Left cardiac atrium (tissue), 4 donors: ENCODE measurements around the gene ACY1. TPM values are rescaled to one million over a fixed set of nuclear protein-coding genes. Genes with fewer than 3 reads are reported as not detected.

Source experiments
- ATAC-seq, 2 donors: fragments of 200-7000 bp; cut with Tn5 transposase; one replicate each; pipeline ENCODE4 v1.9.1; 2020; ENCODE audit warnings: mild to moderate bottlenecking in 2 of 2, moderate library complexity in 2 of 2
- DNase-seq: peaks from one replicate; pipeline ENCODE4 v3.0.0-alpha.2; 2020
- intact Hi-C, 2 donors: fragments of 100-400 bp; cut with DNase I; formaldehyde crosslinking; loops; one replicate each; pipeline versions ENCODE4 v1.14.1 to v1.15.1; 2022 to 2023
- total RNA-seq, 2 donors: library from RNA; stranded (reverse); fragmentation: NEBNext Ultra II Directional; extraction: Animal tissue kit (Norgen Biotek cat#: 25700); gene quantifications; one replicate each; pipeline ENCODE4 v1.2.1, GENCODE V29; 2021
- donor health status: DM: no; HTN: yes; CAD: no.
- donor health status: DM: no; HTN: yes; CAD: no; lungs with severe emphysema.
- donor health status: DM: yes; HTN: yes; CAD: no.
- donor health status: Dilated cardiomyopathy.

ACY1 gene
- total RNA-seq, 2 donors from 2014 or later: 21.8 to 24.8 TPM

DNA sequence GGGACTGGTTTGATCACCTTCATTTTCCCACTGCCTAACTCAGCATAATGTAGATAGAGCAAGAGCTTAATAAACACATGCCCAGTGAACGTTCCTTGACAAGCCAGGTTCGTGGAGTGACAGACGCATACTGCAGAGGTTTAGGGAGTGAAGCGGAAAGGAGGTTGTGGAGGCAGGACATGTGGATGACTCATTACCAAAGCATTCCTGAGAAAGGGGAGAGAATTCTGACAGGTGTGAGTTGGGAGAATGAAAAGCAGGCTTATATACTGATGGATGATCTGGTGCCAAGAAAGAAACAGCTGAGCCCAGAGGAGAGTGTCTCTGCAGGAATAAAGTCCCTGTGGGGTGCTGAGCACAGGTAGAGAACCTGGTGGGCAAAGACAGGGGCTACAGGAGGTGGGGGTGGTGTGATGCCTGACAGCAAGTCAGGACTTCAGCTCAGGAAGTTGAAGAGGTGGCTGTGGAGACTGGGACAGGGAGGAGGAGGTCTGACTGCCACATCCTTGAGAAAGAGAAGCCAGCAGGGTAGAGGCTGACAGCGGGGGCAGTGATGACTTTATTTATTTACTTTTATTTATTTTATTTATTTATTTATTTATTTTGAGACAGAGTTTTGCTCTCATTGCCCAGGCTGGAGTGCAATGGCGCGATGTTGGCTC is 14.7 kb downstream of the ACY1 start:
- intact Hi-C loops: no loop called here
- ATAC-seq (no peak), DNase-seq (no peak)

DNA sequence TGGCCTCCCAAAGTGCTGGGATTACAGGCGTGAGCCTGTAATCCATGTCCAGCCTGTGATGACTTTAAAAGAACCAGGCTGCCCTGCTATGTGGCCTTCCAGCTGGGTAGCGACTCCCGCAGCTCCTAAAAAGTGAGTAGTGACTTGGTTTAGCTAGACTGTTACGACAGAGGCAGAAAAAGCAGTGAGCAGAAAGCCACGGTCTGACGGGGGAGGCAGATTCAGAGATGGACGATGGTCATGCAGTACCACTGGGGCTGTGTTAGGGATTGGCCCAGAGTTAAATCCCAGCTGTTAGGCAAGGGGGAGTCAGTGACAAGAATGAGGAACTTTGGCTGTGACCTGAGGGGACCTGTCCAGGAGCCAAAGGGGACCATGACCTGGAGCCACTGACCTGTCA is 15.4 kb downstream of the ACY1 start:
- DNase-seq: no peak
- intact Hi-C loops: no loop called here
- no peak for ATAC-seq

DNA sequence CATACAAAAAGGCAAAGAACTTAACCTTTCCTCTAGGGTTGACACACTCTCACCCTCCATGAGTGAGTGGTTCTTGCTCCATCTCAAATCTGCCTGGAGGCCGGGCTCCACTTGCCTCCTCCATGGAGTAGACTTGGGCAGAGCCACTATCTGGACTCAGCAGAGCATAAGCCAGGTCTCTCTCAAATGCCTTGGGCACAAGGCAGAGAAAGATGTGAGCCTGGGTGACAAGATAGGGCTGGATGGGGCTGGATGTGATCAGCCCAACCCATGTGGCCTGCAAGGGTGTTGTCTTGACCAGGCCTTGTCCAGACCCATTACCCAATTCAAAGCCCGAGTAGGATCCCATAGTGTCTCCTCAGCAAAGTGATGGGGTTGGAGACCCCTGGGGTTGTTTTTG is 16.5 kb downstream of the ACY1 start:
- ATAC-seq (no peak), DNase-seq (no peak)
- intact Hi-C loops: loop anchor here (2.0 to 10.0 kb wide), 5 partner anchors 52 to 277 kb away; partner anchors contain the start of gene WDR82 (in 1 of the 2)

DNA sequence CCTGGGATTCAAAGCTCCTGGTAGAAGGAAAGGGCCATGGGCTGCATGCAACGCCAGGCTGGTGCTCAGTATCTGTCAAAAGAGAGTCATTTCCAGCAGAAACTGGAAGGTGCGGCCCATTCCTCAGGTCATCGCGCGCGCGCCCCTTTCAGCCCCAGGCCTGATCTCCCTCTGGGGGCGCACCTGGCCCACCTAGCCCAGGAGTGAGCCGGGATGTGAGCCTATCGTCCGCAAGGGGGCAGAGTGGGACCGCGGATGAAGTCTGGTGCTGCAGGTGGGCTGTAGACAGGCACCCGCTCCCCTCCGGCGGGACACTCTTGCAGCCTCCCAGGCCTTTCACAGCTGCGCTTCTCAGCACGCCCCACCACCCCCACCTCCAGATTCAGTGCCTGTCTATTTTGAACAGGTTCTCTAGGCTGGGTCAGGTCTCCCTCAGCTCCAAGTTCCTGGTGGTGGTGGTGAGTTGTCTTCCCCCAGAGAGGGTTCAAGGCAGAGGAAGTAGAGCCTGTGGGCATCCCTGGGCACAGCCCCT is 18.2 kb downstream of the ACY1 start:
- ATAC-seq: peak; percentile 65 to 67
- intact Hi-C loops: loop anchor here (1.0 to 10.0 kb wide), 6 partner anchors 51 to 276 kb away; partner anchors contain the start of gene WDR82 (in 1 of the 2)
- peak; percentile 78 for DNase-seq

DNA sequence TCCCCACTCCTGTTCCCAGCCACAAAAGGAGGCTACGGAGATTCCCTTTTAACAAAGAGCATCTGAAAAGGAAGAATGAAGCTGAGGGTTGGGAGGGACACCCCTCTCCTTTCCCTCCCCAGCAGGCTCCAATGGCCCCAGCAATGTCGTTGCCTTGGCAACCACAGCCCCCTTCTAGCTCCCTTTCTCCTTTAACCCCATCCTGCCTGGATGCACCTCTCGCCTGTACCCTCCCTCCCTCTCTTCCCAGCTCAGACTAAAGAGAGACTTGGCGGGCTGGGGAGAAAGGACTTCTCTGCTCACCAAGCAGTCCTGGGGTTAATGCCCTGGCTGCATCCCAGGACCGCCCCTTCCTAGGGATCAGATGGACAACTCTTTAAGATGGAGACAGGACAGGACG is 19.4 kb downstream of the ACY1 start:
- no peak for ATAC-seq
- intact Hi-C loops: loop anchor here (5.0 to 10.0 kb wide), 4 partner anchors 50 to 275 kb away; partner anchors contain the start of gene WDR82 (in 1 of the 2)
- DNase-seq: no peak

DNA sequence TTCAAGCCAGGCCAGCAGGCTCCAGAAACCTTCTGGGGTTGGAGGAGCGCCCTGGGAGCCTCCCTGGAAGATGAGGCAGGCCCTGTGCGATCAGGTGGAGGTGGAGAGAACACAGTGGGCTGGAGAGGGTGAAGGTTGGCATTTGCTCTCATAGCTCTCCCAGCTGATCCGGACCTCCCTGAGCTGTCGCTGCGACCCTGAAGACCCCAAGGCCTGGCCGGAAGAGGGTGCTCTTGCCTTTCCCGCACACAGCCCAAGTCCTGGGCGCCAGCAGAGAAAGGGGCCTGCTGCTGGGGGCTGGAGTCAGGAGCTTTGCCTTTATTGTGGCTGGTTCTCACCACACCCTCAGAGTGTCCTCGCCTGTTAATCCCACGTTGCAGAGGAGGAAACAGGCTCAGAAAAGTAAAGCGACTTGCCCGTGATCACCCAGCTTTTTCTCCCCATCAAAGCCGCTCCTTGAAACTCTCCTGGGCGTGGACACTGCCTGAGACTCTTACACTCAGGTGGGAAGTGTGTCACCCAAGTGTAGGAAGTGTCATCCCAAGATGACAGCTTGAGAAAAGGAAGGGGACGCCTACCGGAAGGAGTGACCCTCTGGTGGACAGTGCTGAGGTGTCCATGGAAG is 20.9 kb downstream of the ACY1 start:
- intact Hi-C loops: loop anchor here (1.0 to 10.0 kb wide), 6 partner anchors 48 to 273 kb away; partner anchors contain the start of gene WDR82 (in 1 of the 2)
- ATAC-seq (peak; percentile 67 to 76), DNase-seq (peak; percentile 69)

DNA sequence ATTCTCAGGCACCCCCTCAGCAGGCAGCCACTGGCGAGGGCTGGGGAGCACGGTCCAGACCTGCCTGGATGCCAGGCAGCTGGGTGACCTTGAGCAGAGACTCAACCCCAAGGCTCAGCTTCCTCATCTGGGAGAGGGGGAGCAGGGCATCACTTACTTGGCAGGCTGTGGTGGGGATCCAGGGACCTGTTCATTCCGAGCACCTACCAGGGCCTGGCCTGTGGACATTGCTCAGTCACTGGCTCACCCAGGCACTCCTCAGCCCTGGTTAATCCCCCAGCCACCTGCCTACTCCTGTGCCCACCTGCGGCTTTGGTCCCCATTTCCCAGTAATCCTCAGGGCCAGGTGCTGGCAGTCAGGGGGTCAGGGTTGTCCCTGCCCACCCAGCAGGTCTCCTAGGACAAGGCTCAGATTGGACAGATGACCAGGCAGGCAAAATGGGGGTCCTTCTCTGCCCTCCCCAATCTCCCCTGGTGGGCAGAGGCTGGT is 21.6 kb downstream of the ACY1 start:
- ATAC-seq (peak in 1 of 2 donors; percentile 5), DNase-seq (no peak)
- intact Hi-C loops: loop anchor here (1.0 to 10.0 kb wide), 6 partner anchors 47 to 272 kb away; partner anchors contain the start of gene WDR82 (in 1 of the 2)

DNA sequence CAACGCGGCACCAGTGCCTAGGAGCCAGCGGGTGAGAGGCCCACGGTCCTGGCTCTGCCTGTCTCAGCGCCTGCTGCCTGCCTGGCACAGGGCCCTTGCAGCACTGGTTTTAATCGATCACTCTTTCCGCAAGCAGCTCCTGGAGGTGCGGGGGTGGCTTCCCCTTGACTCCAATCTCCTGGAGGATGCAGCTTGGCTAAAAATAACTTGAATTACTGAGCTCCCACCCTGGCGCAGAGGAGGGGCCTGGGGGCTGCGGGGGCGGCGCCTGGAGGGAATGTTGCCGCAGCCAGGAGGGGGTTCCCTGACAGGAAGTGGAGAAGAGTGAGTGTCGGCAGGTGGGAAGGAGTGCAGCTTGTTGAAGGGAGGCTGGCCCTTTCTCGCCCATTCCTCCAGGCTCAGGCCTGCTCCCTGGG is 22.2 kb downstream of the ACY1 start:
- intact Hi-C loops: loop anchor here in 1 of 2 donors (2.0 to 10.0 kb wide), 2 partner anchors 47 to 209 kb away; no protein-coding TSS in a partner anchor
- peak; percentile 45 to 48 for ATAC-seq
- DNase-seq: peak; percentile 68

DNA sequence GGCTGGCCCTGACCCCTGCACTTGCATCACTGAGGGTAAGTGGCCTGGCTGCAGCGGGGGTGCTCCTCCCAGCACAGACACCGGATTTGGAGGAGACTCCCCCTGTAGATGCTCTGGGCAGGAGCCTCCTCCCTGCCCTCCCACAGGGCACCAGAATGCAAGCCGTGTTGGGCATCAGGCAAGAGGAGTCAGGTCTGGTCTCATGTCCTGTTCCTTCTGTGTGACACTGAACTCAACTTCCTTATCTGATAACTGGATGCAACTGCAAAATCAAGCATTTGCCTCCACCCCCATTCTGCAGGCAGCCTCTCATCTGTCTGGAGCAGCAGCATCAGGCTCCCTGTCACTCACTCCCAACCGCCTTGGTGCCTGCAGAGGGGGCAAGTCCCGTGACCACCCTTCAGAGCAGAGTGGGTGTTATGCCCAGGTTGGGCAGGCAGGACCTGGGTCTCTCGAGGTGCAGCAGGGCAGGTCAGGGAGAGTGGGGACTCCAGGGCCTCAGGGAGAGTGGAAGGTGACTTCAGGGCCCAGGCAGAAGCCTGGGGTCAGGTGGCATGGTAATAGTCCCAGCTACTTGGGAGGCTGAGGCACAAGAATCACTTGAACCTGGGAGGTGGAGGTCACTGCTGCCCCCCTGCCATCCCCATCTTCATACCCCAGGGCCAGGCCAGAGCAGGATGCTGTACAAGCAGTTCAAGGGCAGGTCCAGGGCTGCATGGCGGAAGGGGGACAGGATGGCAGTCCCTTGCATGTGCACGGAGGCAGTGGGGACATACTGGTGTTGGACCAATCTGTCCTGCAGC is 22.9 kb downstream of the ACY1 start:
- ATAC-seq (peak in 1 of 2 donors; percentile 5), DNase-seq (no peak)
- intact Hi-C loops: loop anchor here in 1 of 2 donors (10.0 kb wide), 1 partner anchor 209 kb away; no protein-coding TSS in a partner anchor

DNA sequence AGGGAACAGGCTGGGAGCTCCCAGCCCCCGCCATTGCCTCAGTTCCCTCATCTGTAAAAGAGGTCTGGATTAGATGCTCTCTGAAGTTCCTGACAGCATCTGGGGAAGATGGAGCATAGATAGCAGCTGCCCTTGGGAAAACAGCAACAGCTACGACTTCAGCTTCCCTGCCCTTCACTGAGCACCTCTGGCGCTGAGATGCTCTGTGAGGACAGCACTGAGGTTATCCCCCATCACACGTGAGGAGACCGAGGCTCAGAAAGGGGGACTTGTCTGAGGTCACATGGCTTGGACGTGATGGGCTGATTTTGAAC is 23.4 kb downstream of the ACY1 start:
- intact Hi-C loops: loop anchor here in 1 of 2 donors (10.0 kb wide), 1 partner anchor 208 kb away; no protein-coding TSS in a partner anchor
- ATAC-seq (no peak), DNase-seq (no peak)

DNA sequence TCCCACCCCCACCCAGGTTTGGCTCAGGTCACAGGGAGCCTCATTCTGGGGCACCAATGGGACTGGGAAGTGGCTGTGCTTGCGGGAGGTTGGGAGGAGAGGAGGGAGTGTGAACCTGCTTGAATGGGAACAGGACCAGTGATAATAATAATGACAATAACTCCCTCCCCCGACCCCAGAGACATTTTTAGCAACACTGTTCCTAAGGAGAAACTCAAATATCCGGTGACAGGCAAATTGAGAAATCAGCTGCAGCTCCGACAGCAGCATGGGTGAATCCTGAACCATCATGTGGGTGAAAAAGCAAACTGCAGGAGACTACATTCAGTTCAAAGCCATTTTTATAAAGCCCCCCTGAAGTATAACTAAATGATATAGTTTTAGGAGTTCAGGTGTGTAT is 24.0 kb downstream of the ACY1 start:
- DNase-seq: no peak
- intact Hi-C loops: loop anchor here in 1 of 2 donors (10.0 kb wide), 1 partner anchor 208 kb away; no protein-coding TSS in a partner anchor
- ATAC-seq: no peak

DNA sequence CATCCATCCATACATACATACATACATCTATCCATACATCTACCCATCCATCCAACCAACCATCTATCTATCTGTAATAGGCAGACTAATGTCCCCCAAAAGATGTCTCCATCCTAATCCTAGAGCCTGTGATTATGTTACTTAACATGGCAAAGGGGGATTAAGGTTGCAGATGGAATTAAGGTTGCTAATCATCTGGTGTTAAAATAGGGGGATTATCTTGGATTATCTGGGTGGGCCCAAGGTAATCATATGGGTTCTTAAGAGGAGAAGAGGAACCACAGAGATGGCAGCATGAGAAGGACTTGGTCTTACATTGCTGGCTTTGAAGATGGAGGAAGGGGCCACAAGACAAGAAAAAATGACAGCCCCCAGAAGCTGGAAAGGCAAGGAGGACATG is 27.1 kb downstream of the ACY1 start:
- intact Hi-C loops: no loop called here
- ATAC-seq (no peak), DNase-seq (no peak)

DNA sequence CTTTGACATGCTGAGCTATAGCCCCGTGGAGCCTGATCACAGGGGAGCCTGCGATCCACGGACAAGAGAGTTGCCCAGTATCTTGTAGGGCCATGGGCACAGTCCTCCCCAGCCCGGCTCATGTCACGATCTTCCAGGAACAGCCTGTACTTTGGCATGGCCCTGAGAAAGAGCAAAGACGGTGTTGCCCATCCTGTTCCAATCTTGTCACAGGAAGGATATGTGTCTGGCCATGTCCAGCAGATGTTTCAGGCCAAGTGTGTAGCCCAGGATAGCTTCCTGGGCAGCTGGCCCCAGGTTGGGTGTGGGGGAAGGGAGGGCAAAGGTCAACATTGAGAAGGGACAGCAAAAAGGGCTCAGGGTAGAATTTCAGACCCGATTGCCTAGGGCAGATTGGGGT is 29.4 kb downstream of the ACY1 start:
- ATAC-seq (peak in 1 of 2 donors; percentile 9), DNase-seq (no peak)
- intact Hi-C loops: no loop called here

DNA sequence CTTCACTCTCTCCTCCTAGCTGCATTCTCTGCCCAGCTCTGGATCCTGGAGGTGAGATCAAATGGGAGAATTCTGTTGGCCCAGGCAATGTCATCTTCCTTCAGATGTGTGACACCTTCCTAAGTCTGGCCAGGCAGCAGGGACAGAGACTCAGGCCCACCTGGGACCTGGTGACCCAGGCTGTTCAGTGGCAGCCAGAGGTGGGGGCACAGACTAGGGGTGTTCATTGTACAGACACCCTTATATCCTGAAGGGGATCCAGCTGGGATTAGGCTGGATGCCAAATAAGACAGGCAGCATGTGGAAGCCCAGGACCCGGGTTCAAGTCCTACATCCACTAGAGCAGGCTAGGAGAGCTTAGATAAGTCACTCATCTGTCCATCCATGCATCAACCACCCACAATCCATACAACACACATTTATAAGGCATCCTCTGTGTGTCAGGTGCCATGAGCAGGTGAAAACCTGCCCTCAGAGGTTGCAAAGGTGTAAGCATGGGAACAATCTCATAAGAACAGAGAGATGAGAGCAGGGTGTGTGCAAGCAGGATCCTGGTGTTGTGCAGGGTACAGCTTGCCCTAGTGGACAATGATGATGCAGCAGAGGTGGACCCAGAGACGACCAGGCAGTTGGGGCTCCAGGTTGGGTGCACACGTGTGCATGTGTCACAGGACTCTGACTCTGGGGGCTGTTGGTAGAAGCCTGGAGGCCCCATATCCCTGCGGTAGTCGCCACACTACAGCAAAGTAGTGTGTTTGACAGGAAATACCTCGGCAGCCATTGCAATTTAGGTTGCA is 30.7 kb downstream of the ACY1 start:
- ATAC-seq (no peak), DNase-seq (no peak)
- intact Hi-C loops: no loop called here

DNA sequence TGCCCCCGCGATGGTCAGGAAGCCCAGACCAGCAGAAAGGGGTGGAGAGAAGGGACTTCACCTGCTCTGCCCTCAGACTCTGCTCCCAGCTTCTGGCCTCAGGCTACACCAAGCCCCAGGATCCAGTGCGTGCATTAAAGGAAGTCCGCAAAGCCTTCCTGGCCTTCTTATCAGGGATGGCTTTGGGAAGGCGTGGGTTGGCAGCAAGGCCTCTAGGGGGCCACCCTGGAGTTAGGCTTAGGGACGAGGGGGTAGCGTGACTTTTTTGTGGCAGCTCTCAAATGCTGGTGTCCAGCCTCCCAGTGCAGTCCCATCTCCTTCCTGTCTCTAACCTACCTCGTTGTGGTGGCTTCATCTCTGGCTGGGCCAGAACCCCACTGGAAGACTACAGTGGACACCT is 31.3 kb downstream of the ACY1 start:
- intact Hi-C loops: no loop called here

DNA sequence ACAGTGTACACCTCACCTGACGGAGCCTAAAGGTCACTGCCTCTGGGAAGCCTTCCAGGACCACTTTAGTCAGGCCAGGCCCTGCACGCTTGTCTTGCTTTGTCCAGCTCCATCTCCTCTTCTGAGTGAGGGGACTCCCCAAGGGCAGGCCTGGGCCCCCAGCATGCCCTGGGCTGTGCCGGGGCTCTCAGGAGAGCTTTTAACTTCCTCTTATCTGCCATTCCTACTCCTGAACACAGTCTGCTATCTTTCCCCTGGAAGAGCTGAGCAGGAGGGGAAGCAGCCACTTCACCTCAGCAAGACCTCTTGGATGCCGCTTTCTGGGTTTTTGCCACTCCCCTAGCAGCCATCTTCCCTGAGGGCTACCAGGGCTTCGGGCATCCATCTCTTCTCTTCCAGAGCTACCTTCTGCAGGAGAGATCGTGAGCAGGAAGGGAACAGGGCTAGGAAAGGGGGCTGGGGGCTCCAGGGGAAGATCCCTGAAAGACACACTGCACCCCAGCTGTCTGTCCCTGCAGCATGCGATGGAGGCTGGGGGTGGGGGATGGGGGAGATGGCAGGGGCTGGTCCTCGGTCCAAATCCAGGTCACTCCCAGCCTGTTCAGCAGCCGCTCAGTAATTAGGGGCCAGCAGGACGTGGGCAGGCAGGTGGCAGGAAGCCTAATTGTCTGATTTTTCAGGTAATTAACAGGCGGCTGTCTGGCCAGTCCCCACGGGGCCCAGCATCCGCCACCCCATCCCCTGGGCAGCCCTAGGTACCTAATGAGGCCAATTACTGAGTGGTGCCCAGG is 32.3 kb downstream of the ACY1 start:
- intact Hi-C loops: no loop called here
- ATAC-seq (no peak), DNase-seq (no peak)

More for the DNA sequence above, 31.3 kb downstream of the ACY1 start:
- ATAC-seq: no peak
- no peak for DNase-seq

DNA sequence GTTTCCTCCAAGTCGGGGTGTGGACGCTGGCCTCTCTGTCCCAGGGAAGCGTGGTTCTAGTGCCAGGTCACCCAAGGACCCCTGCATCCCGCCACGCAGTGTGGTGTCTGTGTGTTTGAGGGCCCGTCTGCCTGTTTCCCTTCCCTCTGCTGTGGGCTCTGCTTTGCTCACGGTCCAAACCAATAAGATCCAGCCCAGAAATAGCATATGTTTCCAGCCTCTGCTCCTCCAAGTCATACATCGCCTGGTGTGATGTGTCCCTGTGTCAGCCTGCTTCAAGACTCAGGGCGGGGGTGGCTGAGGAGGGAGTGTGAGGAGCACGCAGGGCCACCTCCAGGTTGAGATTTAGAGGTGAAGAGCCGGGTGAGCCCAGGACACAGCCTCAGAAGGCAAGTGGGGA is 34.3 kb downstream of the ACY1 start:
- intact Hi-C loops: no loop called here
- no peak for DNase-seq

More for the DNA sequence above, 34.3 kb downstream of the ACY1 start:
- ATAC-seq: no peak
